ENCODE data around the gene NOC2L. TPM values are rescaled to one million over a fixed set of nuclear protein-coding genes. Genes with fewer than 3 reads are reported as not detected.

Gene NOC2L
- total RNA-seq, 1 experiment from 2014 or later = 130 TPM

DNA sequence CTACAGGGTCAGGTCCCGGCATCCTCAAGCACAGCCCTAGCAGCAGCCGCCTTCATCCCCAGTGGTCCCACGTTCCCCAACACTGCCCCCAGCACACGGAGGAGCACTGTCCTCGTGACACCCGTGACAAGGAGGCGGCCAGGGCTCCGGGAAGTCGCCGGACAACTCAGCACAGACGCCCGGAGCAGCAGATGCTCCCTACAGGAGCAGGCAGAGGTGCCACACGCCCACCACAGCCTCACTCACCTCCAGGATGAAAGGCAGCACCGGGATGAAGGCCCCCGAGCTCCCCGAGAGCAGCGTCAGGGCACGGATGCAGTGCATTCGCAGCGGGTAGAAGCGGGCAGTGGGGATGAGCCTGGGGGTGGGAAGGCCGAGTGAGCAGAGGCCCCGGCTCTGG, 8.2 kb downstream of the NOC2L start:
- Histone ChIP-seq H3K23me2 (ENCODE audit: insufficient read length, low read depth, low read length, poor library complexity, severe bottlenecking) (no peaks in the 10 kb centered on the region), H3K4me2 (ENCODE audit: insufficient read depth, insufficient read length, low read length) (no peak overlapping the region), H3K9ac (ENCODE audit: extremely low read depth, insufficient read length, low read length) (no peak overlapping the region), H3K18ac (ENCODE audit: insufficient read length, low read depth, low read length) (no peak overlapping the region), H2BK12ac (ENCODE audit: insufficient read length, low read depth, low read length) (no peak overlapping the region), H3T11ph (ENCODE audit: low read length) (no peak overlapping the region), H2BK20ac (ENCODE audit: low read depth, low read length, poor library complexity, severe bottlenecking) (no peak overlapping the region), H4K91ac (ENCODE audit: insufficient read length, low read depth, low read length) (no peak overlapping the region), H3K56ac (ENCODE audit: insufficient read length, low read depth, low read length) (no peak overlapping the region), H3K9me3 (ENCODE audit: control insufficient read depth, low read depth, low read length) (no peaks in the 10 kb centered on the region), H3K4me1 (ENCODE audit: insufficient read depth, low read length) (no peaks in the 10 kb centered on the region), H3K79me1 (ENCODE audit: insufficient read depth, low read depth, low read length, poor library complexity, severe bottlenecking) (no peaks in the 10 kb centered on the region), H3K27me3 (ENCODE audit: insufficient read depth, low read length) (no peaks in the 10 kb centered on the region), H3K23ac (ENCODE audit: insufficient read length, low read depth, low read length) (no peak overlapping the region), H4K8ac (replicated peaks; ENCODE audit: insufficient read length, low read depth, low read length) (no peak overlapping the region), H2AK5ac (ENCODE audit: insufficient read length, low read length) (no peak overlapping the region), H2BK15ac (ENCODE audit: low read depth, low read length) (no peak overlapping the region), H2BK5ac (ENCODE audit: insufficient read length, low read length) (no peak overlapping the region), H4K20me1 (ENCODE audit: control insufficient read depth, insufficient read depth, insufficient read length) (no peaks in the 10 kb centered on the region), H2BK120ac (ENCODE audit: low read depth, low read length, poor library complexity, severe bottlenecking) (no peak overlapping the region), H3K79me2 (ENCODE audit: insufficient read depth, low read length) (no peaks in the 10 kb centered on the region), H3K14ac (ENCODE audit: insufficient read depth, low read length) (no peak overlapping the region), H3K27ac (ENCODE audit: insufficient read length, low read depth, low read length) (no peak overlapping the region), H2AFZ (ENCODE audit: low read length) (no peak overlapping the region), H3K4ac (ENCODE audit: low read depth, low read length) (no peak overlapping the region), H4K5ac (ENCODE audit: insufficient read length, low read depth, low read length) (no peak overlapping the region)
- Mint-ChIP-seq H3K27ac (no peak overlapping the region), H3K4me1 (peaks cover 0 to 5% of the 10 kb centered on the region in 2 experiments; a peak in 1 of 4 replicates), H3K36me3 (ENCODE audit: insufficient read depth in 1 of 3, low read depth in 3 of 3) (peaks cover 39 to 84% (median 80%) of the 10 kb centered on the region in 3 experiments; a peak in 6 of 7 replicates), H3K27me3 (ENCODE audit: low read depth) (no peaks in the 10 kb centered on the region), H3K4me3 (no peak overlapping the region), H3K9me3 (no peaks in the 10 kb centered on the region; a peak in 2 of 5 replicates)
- DNase-seq = no peak
- TF ChIP-seq, protein P1, sequence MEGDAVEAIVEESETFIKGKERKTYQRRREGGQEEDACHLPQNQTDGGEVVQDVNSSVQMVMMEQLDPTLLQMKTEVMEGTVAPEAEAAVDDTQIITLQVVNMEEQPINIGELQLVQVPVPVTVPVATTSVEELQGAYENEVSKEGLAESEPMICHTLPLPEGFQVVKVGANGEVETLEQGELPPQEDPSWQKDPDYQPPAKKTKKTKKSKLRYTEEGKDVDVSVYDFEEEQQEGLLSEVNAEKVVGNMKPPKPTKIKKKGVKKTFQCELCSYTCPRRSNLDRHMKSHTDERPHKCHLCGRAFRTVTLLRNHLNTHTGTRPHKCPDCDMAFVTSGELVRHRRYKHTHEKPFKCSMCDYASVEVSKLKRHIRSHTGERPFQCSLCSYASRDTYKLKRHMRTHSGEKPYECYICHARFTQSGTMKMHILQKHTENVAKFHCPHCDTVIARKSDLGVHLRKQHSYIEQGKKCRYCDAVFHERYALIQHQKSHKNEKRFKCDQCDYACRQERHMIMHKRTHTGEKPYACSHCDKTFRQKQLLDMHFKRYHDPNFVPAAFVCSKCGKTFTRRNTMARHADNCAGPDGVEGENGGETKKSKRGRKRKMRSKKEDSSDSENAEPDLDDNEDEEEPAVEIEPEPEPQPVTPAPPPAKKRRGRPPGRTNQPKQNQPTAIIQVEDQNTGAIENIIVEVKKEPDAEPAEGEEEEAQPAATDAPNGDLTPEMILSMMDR (conservative IDR thresholded peaks at IDR 0.05) = no peak
- WGBS (ENCODE audit: extremely low coverage, insufficient read length, low lambda C conversion rate) = no CpG with 5 or more reads among the region's 23 CpGs

Data from H9 (cell line).